HS-27A (cell line): ENCODE measurements around the gene NETO2.
"Not testable (repeated sequence)": the region's sequence is repeated elsewhere in the genome, so short reads cannot be mapped to it uniquely, and the experiment has no call there.

Experiments used
- DNase-seq: peaks from one replicate; pipeline ENCODE4 v3.0.0-alpha.2; 2012; ENCODE audit warnings: low read depth, missing footprints

Gene NETO2

GRCh38 chr16:47136099-47136842 is 7.5 kb downstream of the NETO2 start:
- DNase-seq = no peak

- DNase-seq = no peak
These were observed 9.2 kb downstream of the NETO2 start for GRCh38 chr16:47134550-47134949.

- DNase-seq = no peak
These were observed 11.4 kb downstream of the NETO2 start for GRCh38 chr16:47132308-47132707.

- DNase-seq = no peak
These were observed 13.8 kb downstream of the NETO2 start for GRCh38 chr16:47129755-47130435.

- no peak for DNase-seq
These were observed 16.2 kb downstream of the NETO2 start for GRCh38 chr16:47127541-47127940.

- no peak for DNase-seq
These were observed 18.0 kb downstream of the NETO2 start for GRCh38 chr16:47125757-47126156.

- DNase-seq = no peak
These were observed 30.6 kb downstream of the NETO2 start for GRCh38 chr16:47113130-47113529.

GRCh38 chr16:47110939-47111338 is 32.8 kb downstream of the NETO2 start:
- DNase-seq = no peak

- no peak for DNase-seq
These were observed 34.4 kb downstream of the NETO2 start for GRCh38 chr16:47109361-47109760.

GRCh38 chr16:47102921-47103320 is 40.8 kb downstream of the NETO2 start:
- DNase-seq = not testable (repeated sequence)

GRCh38 chr16:47097154-47097553 is 46.6 kb downstream of the NETO2 start:
- not testable (repeated sequence) for DNase-seq

- no peak for DNase-seq
These were observed 47.4 kb downstream of the NETO2 start for GRCh38 chr16:47096297-47096696.

GRCh38 chr16:47084198-47084597 is 59.5 kb downstream of the NETO2 start:
- DNase-seq = no peak

GRCh38 chr16:47082099-47082865 is 61.5 kb downstream of the NETO2 start:
- no peak for DNase-seq

- DNase-seq = no peak
These were observed 62.6 kb downstream of the NETO2 start for GRCh38 chr16:47081115-47081514.

- no peak for DNase-seq
These were observed 63.9 kb downstream of the NETO2 start for GRCh38 chr16:47079860-47080259.

- no peak for DNase-seq
These were observed 70.3 kb downstream of the NETO2 start for GRCh38 chr16:47073223-47074155.

GRCh38 chr16:47072158-47072557 is 71.6 kb downstream of the NETO2 start:
- DNase-seq = no peak

GRCh38 chr16:47069841-47070584 is 73.7 kb downstream of the NETO2 start:
- no peak for DNase-seq

- DNase-seq = no peak
These were observed 74.4 kb downstream of the NETO2 start for GRCh38 chr16:47069313-47069712.

- no peak for DNase-seq
These were observed 76.5 kb downstream of the NETO2 start for GRCh38 chr16:47067203-47067602.
